Liver (tissue), 3 donors: ENCODE measurements around the gene SRGN.

Source experiments
- EGR1 ChIP-seq, 2 donors: IDR thresholded peaks; 2 replicates each; pipeline ENCODE4 v1.6.1; 2016 to 2018; ENCODE audit warnings: antibody characterized with exemption in 2 of 2, low read depth in 2 of 2
- FOXA1 ChIP-seq: IDR thresholded peaks from 2 replicates; pipeline ENCODE4 v1.6.1; 2016; ENCODE audit warnings: antibody characterized with exemption
- GABPA ChIP-seq, 2 donors: IDR thresholded peaks in 1 of 2; conservative IDR thresholded peaks in 1 of 2; 2 replicates each; pipeline ENCODE4 v1.6.1; 2016; ENCODE audit warnings: antibody characterized with exemption in 2 of 2, mild to moderate bottlenecking in 1 of 2, moderate library complexity in 1 of 2
- JUND ChIP-seq, 2 donors: IDR thresholded peaks; 2 replicates each; pipeline ENCODE4 v1.6.1; 2016; ENCODE audit warnings: antibody characterized with exemption in 2 of 2
- RAD21 ChIP-seq, 2 donors: IDR thresholded peaks; 2 replicates each; pipeline ENCODE4 v1.6.1; 2016; ENCODE audit warnings: antibody characterized with exemption in 2 of 2, mild to moderate bottlenecking in 2 of 2
- RXRA ChIP-seq, 2 donors: IDR thresholded peaks; 2 replicates each; pipeline ENCODE4 v1.6.1; 2017 to 2018; ENCODE audit warnings: antibody characterized with exemption in 2 of 2, mild to moderate bottlenecking in 1 of 2
- SP1 ChIP-seq: IDR thresholded peaks from 2 replicates; pipeline ENCODE4 v1.6.1; 2018; ENCODE audit warnings: antibody characterized with exemption, mild to moderate bottlenecking
- YY1 ChIP-seq: IDR thresholded peaks from 2 replicates; pipeline ENCODE4 v1.6.1; 2016; ENCODE audit warnings: antibody characterized with exemption, mild to moderate bottlenecking
- TF ChIP-seq, protein P1 (sequence below): fragments of 150-350 bp; IDR thresholded peaks from 2 replicates; pipeline ENCODE4 v1.5.1; 2017; ENCODE audit warnings: improper control_type of control experiment, low read depth, low read length; ENCODE audit not compliant: missing input control
- TF ChIP-seq, protein P2 (sequence below): IDR thresholded peaks from 2 replicates; pipeline ENCODE4 v1.6.1; 2016; ENCODE audit warnings: antibody characterized with exemption, mild to moderate bottlenecking
- TF ChIP-seq, protein P3 (sequence below): IDR thresholded peaks from 2 replicates; pipeline ENCODE4 v1.6.1; 2016; ENCODE audit warnings: antibody characterized with exemption
- TF ChIP-seq, protein P4 (sequence below): IDR thresholded peaks from 2 replicates; pipeline ENCODE4 v1.6.1; 2016; ENCODE audit warnings: antibody characterized with exemption
- donor health status: healthy.
- donor health status: healthy.

DNA sequence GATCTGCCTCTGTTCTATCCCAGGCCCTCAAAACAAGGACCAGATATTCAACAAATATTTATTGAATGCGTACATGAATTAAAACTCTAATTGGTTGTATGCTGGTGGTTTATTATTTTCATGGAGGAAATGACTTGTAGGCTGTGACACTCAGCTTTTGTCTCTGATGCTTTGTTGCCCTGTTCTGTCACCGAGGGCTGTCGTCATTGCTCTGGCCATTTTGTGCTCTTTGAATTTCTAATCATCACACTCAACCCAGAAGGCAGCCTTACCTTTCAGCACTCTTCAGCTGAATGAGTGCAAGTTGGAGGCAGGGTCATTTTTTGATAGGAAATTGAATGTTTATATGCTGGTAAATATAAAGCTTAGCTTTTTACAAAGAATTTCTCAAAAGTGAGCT, 14.5 kb downstream of the SRGN start:
- TF ChIP-seq, protein P1, sequence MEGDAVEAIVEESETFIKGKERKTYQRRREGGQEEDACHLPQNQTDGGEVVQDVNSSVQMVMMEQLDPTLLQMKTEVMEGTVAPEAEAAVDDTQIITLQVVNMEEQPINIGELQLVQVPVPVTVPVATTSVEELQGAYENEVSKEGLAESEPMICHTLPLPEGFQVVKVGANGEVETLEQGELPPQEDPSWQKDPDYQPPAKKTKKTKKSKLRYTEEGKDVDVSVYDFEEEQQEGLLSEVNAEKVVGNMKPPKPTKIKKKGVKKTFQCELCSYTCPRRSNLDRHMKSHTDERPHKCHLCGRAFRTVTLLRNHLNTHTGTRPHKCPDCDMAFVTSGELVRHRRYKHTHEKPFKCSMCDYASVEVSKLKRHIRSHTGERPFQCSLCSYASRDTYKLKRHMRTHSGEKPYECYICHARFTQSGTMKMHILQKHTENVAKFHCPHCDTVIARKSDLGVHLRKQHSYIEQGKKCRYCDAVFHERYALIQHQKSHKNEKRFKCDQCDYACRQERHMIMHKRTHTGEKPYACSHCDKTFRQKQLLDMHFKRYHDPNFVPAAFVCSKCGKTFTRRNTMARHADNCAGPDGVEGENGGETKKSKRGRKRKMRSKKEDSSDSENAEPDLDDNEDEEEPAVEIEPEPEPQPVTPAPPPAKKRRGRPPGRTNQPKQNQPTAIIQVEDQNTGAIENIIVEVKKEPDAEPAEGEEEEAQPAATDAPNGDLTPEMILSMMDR, result no peak
- TF ChIP-seq GABPA (IDR thresholded peaks at IDR 0.05 in 1 of 2, conservative IDR thresholded peaks at IDR 0.05 in 1 of 2) (no peak), FOXA1 (no peak), SP1 (no peak), JUND (IDR thresholded peaks at IDR 0.05) (no peak), YY1 (no peak), EGR1 (IDR thresholded peaks at IDR 0.05; ENCODE audit: low read depth in 2 of 2) (no peak), RAD21 (IDR thresholded peaks at IDR 0.05) (no peak), RXRA (IDR thresholded peaks at IDR 0.05) (no peak)
- TF ChIP-seq, protein P2, sequence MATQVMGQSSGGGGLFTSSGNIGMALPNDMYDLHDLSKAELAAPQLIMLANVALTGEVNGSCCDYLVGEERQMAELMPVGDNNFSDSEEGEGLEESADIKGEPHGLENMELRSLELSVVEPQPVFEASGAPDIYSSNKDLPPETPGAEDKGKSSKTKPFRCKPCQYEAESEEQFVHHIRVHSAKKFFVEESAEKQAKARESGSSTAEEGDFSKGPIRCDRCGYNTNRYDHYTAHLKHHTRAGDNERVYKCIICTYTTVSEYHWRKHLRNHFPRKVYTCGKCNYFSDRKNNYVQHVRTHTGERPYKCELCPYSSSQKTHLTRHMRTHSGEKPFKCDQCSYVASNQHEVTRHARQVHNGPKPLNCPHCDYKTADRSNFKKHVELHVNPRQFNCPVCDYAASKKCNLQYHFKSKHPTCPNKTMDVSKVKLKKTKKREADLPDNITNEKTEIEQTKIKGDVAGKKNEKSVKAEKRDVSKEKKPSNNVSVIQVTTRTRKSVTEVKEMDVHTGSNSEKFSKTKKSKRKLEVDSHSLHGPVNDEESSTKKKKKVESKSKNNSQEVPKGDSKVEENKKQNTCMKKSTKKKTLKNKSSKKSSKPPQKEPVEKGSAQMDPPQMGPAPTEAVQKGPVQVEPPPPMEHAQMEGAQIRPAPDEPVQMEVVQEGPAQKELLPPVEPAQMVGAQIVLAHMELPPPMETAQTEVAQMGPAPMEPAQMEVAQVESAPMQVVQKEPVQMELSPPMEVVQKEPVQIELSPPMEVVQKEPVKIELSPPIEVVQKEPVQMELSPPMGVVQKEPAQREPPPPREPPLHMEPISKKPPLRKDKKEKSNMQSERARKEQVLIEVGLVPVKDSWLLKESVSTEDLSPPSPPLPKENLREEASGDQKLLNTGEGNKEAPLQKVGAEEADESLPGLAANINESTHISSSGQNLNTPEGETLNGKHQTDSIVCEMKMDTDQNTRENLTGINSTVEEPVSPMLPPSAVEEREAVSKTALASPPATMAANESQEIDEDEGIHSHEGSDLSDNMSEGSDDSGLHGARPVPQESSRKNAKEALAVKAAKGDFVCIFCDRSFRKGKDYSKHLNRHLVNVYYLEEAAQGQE, result no peak
- TF ChIP-seq, protein P3, sequence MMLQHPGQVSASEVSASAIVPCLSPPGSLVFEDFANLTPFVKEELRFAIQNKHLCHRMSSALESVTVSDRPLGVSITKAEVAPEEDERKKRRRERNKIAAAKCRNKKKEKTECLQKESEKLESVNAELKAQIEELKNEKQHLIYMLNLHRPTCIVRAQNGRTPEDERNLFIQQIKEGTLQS, result no peak
- TF ChIP-seq, protein P4, sequence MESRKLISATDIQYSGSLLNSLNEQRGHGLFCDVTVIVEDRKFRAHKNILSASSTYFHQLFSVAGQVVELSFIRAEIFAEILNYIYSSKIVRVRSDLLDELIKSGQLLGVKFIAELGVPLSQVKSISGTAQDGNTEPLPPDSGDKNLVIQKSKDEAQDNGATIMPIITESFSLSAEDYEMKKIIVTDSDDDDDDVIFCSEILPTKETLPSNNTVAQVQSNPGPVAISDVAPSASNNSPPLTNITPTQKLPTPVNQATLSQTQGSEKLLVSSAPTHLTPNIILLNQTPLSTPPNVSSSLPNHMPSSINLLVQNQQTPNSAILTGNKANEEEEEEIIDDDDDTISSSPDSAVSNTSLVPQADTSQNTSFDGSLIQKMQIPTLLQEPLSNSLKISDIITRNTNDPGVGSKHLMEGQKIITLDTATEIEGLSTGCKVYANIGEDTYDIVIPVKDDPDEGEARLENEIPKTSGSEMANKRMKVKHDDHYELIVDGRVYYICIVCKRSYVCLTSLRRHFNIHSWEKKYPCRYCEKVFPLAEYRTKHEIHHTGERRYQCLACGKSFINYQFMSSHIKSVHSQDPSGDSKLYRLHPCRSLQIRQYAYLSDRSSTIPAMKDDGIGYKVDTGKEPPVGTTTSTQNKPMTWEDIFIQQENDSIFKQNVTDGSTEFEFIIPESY, result no peak
